NCI-H2081 (cell line): Measurements from ENCODE around the gene ELL2.

ENCODE experiments used
- DNase-seq, 2 experiments: peaks; one replicate each; lab custom pipeline; 2025; lab: John Stamatoyannopoulos, UW

Gene ELL2

DNA sequence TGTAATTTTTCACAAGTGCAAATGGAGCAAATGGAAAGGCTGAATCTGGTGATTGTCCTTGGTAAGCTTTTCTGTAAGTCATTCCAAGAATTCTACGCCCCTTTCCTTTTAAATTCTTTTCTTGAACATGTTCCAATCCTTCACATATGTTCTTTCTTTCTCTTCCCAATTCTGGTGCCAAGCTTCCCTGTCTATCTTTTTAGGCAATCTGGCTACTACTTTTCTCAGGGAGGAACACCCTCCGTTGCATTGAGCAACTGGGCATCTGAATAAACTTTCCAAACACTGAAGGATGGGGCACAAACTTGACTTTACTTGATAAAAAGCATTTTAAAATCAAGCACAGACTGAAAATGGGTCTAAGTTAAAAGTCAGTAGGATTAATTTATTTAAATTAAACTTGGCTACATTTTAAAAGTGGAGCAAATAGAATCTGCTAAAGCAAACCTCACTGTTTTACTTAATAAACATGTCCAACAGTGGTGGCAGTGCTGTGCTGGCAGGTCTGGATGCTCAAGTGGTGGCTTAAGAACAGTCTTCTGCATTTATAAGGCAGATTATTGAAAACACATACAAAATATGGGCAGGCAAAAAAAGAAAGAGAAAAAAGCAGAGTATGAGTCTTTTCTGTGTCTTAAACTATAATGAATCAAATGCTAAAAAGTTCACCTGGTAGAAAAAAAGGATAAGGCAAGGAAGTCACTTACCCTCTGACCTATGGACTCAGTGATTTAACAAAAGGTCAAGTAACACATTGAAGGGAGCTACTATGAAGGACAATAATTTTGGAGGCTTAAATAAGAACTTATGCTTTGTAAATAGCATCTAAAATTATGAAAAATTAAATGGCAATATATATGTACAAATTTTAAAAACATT, 5.4 kb downstream of the ELL2 start:
- DNase-seq, result no peak

DNA sequence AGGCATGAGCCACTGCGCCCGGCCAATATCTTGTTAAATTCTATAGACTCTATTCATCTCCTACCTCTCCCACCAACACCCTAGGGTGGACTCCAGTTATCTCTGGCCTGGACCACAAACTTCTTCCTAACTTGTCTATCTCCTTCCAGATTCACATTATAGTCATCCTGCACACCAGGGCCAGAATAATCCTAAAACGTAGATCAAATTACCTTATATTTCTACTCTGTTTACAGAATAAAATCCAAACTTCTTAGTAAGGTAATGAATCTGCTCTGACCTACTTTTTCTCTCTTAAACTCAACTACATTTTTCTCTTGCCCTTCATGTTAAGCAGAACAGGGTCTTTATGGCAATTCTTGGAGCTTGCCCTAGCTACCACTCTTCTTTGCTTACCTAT, 6.9 kb downstream of the ELL2 start:
- no peak for DNase-seq

DNA sequence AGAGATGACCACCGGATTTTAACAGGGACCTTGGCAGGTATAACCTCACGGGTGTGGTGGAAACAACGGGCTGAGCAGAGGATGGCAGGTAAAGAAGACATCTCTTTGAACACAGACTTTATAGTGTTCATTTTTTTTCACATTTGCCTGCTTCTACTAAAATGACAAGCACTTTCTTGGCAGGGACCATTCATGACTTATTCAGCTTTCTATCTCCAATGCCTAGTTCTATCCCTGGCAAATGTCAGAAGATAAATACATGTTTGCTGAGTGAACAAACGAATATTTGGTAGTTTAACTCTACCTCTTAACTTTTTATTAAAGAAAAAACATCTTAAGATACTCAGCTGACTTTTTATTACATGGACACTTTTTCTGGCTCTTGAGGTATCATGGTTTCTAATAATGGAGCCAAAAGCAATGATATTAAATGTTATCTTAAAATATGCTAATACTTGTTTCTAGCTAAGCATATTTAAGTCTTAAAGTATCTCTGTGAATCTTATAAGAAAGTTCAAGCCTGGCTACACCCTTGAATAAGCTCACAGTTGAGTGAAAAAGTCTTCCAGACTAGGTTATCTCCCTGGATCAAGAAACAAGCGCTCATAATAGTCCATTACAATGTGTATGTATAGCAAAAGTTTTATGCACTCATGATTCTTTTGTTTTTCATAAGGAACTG, 8.5 kb downstream of the ELL2 start:
- DNase-seq, result no peak

DNA sequence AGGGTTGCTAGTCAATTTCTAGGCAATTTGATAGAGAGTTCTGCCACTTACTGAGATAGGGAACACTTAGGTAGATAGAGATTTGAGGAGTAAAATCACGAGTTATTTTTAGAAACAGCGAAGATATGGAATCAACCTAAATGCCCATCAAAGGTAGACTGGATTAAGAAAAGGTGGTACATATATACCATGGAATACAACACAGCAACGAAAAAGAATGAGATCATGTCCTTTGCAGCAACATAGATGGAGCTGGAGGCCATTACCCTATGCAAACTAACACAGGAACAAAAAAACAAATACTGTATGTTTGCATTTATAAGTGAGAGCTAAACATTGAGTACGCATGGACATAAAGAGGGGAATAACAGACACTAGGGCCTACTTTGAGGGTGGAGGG, 9.7 kb downstream of the ELL2 start:
- DNase-seq, result no peak

DNA sequence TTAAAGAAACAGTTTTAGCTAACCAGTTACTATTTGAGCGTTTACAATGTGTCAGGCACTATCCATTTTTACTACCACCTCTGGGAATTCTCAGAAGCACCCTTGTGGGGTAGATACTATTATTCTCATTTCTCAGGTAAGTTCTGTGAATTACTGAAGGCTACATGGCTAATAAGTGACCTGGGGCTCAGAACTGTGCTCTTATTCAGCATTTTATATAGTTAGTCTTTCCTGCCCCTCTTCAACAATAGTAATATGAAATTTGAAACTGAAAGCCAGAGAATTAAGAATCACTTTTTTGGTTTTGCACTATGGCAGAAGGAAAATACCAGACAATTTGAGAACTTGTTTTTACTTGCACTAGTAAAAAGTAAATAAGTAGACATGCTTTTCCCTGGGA, 11.8 kb downstream of the ELL2 start:
- no peak for DNase-seq

DNA sequence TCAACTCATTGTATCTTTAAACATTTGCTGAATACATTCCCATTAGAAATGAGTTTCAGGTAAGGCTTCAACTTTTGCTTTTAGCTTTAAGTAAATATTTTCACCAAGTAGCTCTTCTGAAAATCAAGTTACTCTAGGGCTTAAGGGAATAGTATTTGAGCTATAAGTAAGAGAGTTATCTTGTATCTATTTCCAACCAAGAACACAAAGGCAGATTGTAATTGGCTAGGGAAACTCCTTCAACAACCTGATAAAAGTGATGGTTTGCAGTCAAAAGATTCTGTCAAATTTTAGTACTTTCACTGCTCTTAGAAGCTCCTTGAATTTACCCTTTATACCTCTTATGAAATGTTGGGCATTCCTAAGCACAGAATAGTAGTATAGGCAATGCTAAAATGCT, 13.0 kb downstream of the ELL2 start:
- no peak for DNase-seq

DNA sequence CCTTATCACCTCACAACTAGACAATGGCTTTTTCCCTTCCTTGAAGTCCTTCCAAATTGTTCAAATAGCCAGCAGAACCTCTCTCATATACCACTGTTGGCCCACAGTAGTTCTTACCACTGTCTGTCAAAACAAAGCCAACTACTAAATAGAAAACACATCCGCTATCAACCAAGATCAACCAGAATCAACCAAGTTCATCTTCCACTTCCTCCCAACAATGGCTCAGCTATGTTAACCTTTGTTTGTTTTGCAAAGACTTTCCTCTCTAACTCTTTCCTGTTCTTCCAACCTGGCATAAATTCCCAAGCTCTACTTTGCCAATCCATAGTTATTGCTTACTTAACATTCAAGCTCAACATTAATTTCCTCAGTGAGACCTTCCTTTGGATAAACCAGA, 15.2 kb downstream of the ELL2 start:
- DNase-seq, result no peak

DNA sequence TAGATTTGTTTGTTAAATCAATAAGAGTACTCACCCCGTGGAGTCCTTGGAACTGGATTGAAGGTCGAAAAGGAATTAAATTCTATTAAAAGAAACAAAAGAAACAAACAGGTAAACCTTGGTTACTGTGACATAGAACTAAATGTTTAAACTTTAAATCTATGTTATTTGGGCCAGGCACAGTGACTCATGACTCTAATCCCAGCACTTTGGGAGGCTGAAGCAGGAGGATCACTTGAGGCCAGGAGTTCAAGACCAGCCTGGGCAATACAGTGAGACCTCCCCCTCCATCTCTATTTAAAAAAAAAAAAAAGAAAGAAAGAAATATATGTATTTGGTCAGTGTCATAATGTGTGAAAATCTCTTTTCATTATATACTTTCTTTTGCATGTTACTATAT, 18.7 kb downstream of the ELL2 start:
- no peak for DNase-seq

DNA sequence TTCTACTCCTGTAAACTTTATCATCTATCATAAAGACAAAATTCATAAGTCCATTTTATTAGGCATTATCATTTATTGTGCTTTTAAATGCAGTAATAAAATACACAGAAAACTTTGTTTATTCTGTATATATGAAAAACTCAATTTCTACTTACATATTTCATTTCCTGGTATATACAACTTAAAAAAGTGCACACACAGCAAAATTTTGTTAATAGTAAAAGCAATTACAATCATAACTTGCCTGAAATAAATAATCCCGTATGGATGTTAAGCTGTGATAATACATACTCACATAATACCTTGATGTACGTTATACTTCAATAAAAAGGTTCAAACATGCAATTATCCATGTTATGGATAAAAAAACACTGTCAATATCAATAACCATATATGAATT, 19.2 kb downstream of the ELL2 start:
- no peak for DNase-seq

DNA sequence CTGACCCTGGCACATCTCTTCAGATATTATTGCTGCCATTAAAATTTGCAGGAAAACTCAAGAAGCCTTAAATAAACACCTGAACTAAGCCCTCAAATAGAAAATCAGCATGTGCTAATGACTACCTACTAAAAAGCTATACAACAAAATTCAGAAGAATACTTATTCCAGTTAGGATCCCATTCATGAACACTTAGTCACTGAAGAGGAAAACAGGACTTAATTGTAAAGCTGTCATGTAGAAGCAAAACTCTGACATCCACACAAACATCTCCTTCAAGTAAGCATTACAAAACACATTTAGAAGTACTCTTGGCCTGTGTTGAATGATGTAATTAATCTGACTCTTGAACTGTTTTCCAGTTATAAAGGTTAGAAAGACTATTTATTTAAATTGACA, 19.9 kb downstream of the ELL2 start:
- DNase-seq, result no peak

DNA sequence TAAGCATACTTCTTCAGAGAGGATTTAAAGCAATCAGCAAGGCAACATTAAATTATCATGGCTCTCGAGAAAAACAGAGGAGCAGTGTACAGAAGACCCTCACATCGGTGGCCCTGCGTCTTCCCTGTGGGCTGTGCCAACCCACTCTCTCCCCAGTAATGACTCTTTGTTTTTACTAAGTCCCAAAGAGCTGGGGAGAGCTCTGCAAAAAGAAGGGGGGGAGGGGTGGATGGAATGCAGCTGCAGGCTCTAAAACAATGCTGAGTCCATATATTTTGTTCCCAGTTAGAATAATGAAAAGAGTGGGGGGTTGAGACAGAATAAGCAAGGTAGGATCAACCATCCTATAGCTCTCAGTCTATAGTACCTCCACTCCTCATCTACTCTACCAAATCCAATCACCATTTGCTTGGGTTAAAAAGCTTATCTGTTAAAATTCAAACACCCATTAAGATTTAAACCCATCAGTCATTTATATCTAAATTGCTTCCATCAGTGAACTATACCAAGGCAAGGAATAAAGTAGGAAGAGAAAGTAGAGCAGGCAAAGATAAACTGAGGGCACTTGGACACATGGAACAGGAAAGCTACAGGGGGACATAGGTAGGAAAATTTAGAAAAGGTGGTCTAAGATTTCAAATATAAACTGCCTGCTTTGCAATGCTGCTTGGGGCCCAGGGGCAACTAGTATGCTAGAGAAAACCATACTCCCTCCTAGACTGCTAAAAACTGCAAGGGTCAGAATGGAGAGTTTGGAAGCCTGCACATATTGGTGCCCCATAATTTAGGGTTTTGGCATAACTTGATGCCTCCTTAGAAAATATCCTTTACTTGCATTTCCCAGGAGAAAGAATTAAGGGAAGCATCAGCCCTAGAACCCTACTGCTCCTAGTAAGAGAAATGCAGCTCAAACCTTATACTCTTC, 20.6 kb downstream of the ELL2 start:
- DNase-seq, result no peak

DNA sequence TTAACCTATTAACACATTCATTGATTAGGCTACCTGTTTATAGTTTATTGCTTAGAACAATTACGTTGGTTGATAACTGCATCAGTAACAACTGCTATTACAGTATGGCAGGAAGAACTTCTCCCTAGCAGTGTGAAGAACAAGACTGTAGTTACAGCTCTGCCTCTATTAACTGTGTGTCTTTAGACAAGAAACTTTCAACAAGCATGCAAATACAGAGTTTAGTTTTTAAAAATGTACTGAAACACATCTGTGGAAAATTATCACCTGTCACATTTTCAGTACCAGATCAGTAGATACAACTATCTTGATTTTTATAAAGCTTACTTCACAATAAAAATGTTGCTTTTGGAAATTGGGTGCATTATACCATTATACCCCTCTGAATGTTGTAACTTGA, 22.2 kb downstream of the ELL2 start:
- no peak for DNase-seq

DNA sequence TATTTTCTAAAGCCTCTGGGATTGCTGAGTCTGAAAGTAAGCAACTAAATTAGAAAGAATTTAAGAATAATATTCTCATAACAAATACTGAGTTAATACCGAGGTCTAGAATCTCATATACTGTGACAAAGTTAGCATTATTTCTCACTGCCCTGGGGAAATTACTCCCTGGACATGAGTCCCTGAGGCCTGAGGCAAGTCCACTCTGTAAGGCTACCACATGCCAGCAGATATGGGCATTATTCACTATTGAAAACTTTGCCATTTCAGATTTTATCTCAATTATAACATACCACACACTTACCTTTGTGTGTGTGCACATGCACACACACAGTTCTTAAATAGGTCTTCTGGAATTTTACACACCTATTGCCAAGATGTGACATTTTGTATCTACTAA, 22.9 kb downstream of the ELL2 start:
- no peak for DNase-seq

DNA sequence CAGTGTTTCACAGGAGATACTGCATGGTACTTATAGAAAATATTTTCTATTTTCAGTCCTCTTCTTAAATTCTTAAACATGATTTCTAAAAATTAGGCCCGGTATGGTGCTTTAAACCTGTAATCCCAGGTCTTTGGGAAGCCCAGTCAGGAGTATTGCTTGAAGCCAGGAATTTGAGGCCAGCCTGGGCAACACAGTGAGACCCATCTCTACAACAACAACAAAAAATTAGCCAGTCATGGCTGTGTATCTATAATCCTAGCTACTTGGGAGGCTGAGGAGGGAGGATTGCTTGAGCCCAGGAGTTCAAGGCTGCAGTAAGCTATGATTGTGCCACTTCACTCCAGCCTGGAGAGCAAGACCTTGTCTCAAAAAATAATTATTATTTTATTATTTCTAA, 23.3 kb downstream of the ELL2 start:
- DNase-seq, result no peak

DNA sequence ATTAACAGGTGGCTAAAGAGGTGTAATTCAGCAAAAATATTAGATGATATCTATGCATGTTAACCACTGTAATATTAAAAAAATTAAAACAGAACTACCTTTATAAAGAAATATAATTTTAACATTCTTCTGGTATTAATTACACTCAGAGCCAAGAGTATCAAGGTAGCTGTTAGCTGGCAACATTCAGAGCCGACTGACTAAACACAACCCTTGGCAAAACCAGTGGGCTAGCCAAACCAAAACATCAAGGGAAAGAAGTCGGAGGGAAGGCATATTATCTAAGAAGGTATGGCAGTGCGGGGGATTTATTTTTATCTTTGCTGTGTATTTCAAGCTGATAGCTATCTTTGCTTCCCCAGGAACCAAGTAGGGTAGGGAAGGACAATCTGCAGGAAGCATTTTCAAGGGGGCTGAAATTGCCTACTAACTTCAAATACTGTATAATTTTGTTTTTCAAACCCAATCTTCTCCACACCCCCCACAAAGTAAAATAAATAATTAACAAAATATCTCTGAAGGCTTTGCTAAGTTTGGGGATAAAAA, 24.0 kb downstream of the ELL2 start:
- DNase-seq, result no peak

DNA sequence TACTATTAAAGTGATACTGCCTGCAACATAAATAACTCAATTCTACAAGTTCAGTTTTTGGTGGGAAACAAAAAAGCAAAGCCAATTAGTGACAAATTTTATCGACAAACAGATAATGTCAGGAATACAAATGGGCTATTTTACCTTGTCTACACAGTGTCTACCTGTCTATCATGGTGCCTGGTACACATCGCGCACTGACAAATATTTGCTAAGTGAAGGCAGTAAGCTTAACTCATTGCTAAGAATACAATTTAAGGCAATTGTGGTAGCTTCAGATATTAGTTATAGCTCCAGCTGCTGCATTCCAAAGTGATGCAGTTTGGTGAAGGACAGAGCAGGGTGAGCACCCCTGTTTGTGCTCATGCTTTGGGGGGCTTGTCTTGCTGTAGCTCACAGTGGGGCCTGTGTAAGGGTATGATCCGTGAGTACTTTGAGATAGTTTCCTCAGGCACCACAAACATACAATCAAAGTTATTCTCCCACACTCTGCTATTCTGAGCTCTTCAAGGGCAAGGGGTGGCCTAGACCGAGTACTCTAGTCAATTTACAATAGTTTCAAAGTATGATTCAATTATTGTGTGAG, 24.7 kb downstream of the ELL2 start:
- DNase-seq, result no peak

DNA sequence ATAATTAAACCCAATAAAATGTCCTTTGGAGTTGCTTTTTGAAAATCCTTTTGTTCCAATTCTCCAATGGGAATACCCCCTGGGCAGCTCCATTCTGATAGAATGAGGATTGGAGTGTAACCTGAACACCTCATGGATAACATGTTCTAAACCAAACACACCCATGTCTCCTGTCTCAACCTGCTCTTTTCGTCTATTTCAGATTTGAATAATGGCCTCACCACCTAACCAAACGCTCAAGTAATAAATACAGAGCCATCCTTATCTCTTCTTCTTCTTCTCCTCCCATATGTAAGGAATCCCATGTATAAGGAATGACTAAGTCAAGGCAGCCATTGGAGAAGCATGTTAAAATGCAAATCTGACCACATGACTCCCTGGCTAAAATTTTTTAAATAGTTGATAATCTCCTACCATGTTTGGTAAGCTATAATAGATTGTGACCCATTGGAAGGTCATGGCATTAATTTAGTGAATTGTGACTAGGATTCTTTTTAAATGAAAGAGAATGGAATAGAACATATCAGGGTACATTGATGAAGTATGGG, 26.0 kb downstream of the ELL2 start:
- DNase-seq, result no peak

DNA sequence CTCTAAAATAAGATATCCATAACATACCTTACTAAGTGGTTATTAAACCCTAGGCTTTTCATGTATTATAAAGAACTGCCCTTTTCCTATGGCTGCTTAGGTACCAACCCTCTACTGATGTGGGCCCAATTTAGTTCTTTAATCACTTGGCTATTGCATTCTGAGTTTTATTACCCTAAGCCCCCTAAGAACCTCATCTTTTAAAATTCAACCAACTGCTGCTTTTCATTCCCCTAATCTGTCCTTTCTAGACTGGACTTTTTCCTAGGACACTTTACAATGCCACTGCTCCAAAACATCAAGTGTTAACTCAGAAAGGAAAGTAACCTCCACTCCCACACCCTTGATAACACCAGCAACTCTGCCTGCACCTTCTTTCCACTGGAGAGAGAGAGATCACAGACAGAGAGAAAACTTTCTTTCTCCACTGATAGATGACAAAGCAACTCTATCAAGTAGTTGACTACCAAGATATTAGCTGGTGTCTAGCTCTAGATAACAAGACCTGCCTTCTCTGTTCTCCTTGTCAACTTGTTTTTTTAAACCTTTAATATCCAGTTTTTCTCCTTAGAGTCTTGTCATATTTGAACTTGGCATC, 27.3 kb downstream of the ELL2 start:
- no peak for DNase-seq

DNA sequence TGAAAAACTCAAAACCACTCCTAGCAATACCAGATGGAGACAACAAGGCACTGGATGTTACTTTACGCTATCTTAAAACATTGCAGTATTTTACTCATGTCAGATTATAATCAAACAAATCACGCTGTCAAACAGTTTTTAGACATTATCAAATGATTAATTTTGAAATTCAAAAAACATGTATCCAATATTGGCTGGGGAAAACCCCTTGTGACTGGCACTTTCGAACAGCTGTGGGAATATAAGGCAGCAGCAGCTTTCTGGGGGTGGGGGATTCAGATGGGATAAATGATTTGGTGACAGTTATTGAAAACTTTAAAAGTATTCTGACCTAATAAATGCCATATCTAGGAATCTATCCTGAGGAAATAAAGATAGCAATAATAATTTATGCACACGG, 28.7 kb downstream of the ELL2 start:
- DNase-seq, result no peak

DNA sequence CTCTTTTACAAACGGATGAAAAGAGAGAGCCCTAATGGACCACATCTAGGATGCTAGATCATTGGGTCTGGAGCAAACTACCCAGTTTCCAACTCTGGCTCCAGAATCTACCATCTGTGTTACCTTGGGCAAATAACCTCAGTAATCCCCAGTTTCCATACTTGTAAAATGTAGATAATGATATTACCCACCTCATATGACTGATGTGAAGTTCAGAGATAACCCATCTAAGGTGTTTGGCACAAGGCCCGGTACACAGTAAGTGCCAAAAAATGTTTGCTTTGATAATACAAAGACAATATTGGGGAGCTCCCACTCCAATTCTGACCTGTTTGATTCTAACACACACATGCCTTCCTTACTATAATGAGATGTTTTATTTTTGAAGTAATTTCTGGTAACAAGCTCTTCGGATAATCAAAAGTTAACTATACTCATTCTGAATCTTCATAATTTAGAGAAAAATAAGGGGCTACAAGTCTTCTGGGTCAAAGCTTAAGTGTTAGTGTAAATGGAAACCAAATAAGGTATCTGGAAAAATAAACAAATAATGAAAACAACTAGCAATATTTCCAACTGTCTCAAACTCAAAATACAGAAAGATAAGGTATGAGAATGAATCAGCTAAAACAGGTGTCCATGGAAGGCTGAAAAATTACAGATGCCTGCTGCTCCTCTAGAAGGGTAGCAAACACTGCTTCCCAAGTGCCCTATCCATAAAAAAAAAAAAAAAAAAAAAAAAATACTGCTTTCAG, 30.4 kb downstream of the ELL2 start:
- DNase-seq, result no peak
